Lower leg skin (tissue), 3 donors: ENCODE data around the gene TIRAP.

Experiments
- CTCF ChIP-seq, 3 donors: fragments of 450-650 bp; IDR thresholded peaks; one replicate each; pipeline ENCODE4 v1.5.1; 2016; ENCODE audit warnings: antibody characterized with exemption in 3 of 3, mild to moderate bottlenecking in 3 of 3, moderate library complexity in 2 of 3
- POLR2A ChIP-seq, 2 donors: fragments of 450-650 bp; IDR thresholded peaks; one replicate each; pipeline ENCODE4 v1.6.1; 2016 to 2017; ENCODE audit warnings: antibody characterized with exemption in 2 of 2, mild to moderate bottlenecking in 1 of 2, moderate library complexity in 1 of 2

DNA sequence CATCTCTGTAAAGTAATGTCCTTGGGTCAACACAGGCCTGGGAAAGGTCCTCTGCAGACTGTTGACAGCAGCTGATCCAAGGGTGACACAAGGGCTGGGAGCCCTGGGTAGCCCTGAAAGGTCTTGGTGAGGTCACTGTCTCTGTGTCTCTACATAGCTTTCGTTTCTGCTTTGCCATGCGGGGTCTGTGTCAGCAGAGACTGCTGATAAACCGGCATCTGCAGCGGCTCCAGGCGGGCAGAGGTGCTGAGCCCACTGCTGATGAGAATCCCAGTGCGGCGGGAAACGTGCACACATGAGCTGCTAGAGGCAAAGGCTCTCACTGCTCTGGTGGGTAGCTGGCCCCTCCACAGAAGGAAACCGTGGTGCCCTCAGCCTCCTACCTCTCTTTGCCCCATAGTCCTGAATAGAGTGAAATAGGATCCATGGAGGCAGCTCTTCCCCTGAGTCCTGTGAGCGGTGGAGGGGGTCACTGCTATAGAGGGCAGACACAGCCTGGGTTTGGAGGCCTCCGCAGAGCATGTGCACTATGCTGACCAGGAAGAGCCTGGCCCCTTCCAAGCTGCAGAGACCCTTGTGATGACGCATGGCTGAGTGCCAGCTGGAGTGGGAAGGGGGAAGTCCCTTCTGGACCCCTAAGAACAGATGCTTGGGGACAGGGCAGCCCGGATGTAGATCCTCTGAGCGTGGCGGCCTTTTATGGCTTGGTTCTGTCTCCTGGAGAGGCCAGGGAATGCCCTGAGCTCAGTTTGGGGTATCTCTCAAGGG is 54.8 kb downstream of the TIRAP start:
- no peak for TF ChIP-seq CTCF (IDR thresholded peaks at IDR 0.05)
- no peak for TF ChIP-seq POLR2A (IDR thresholded peaks at IDR 0.05)
